Measurements from ENCODE around the gene SLC29A1.

The SLC29A1 gene

GRCh38 chr6:44277763-44278162, 54.4 kb downstream of the SLC29A1 start:
- H3K4me3 ChIP-seq (ENCODE audit: low read length) = no peak overlapping the region
- no peak overlapping the region for H3K9ac ChIP-seq (ENCODE audit: low read length)
- no peaks in the 10 kb centered on the region for H3K4me1 ChIP-seq (ENCODE audit: control insufficient read depth, low read depth, low read length)
- no peaks in the 10 kb centered on the region for H3K36me3 ChIP-seq (ENCODE audit: control insufficient read depth, low read depth, low read length)
- H3K9me3 ChIP-seq (ENCODE audit: control insufficient read depth, low read depth, low read length) = no peaks in the 10 kb centered on the region
- no peak overlapping the region for H3K27ac ChIP-seq (ENCODE audit: low read length)
- H3K27me3 ChIP-seq (ENCODE audit: control insufficient read depth, insufficient read depth, low read length) = peaks cover 26% of the 10 kb centered on the region

- H3K27ac ChIP-seq (ENCODE audit: low read length) = no peak overlapping the region
- H3K36me3 ChIP-seq (ENCODE audit: control insufficient read depth, low read depth, low read length) = no peaks in the 10 kb centered on the region
- H3K9me3 ChIP-seq (ENCODE audit: control insufficient read depth, low read depth, low read length) = no peaks in the 10 kb centered on the region
- H3K4me3 ChIP-seq (ENCODE audit: low read length) = no peak overlapping the region
- peaks cover 27% of the 10 kb centered on the region for H3K27me3 ChIP-seq (ENCODE audit: control insufficient read depth, insufficient read depth, low read length)
- H3K4me1 ChIP-seq (ENCODE audit: control insufficient read depth, low read depth, low read length) = no peaks in the 10 kb centered on the region
- H3K9ac ChIP-seq (ENCODE audit: low read length) = no peak overlapping the region
Observed at GRCh38 chr6:44278315-44278714, 54.9 kb downstream of the SLC29A1 start.

GRCh38 chr6:44278774-44279697, 55.6 kb downstream of the SLC29A1 start:
- Histone ChIP-seq H3K9me3 (ENCODE audit: control insufficient read depth, low read depth, low read length) (no peaks in the 10 kb centered on the region), H3K36me3 (ENCODE audit: control insufficient read depth, low read depth, low read length) (no peaks in the 10 kb centered on the region), H3K27me3 (ENCODE audit: control insufficient read depth, insufficient read depth, low read length) (peaks cover 34% of the 10 kb centered on the region), H3K9ac (ENCODE audit: low read length) (no peak overlapping the region), H3K4me1 (ENCODE audit: control insufficient read depth, low read depth, low read length) (no peaks in the 10 kb centered on the region), H3K27ac (ENCODE audit: low read length) (no peak overlapping the region), H3K4me3 (ENCODE audit: low read length) (no peak overlapping the region)

Data from iPS-18a (cell line).